PC-9 (cell line): ENCODE measurements around the gene B4GALNT1. TPM values are rescaled to one million over a fixed set of nuclear protein-coding genes. Genes with fewer than 3 reads are reported as not detected.
A peak's percentile ranks its signal among the peaks of the same experiment; 100 is the strongest.

Experiments
- BruUV-seq: library from RNA; stranded (reverse); fragments of 400-500 nt; replicated peaks from 2 replicates; lab custom pipeline; 2021; lab: Mats Ljungman, UMichigan
- CTCF ChIA-PET: fragments of 300-600 bp; sonication (Branson Sonifier 250); formaldehyde crosslinking; loops from one replicate; lab custom pipeline; 2022; ENCODE audit warnings: antibody characterized with exemption; lab: Charles Lee
- POLR2A ChIA-PET: fragments of 300-600 bp; sonication (Branson Sonifier 250); formaldehyde crosslinking; loops from one replicate; lab custom pipeline; 2022; ENCODE audit warnings: antibody characterized with exemption; ENCODE audit not compliant: unreplicated experiment; lab: Charles Lee
- DNase-seq, 2 experiments: peaks; one replicate each; pipeline versions ENCODE4 v3.0.0 to v3.0.0-alpha.2; 2015 to 2022; ENCODE audit warnings: mixed read lengths in 1 of 2
- H2AFZ ChIP-seq: fragments of 200-600 bp; sonication (generic); 2 replicates; pipeline ENCODE4 v1.8.1; 2017; ENCODE audit warnings: antibody characterized with exemption
- H3F3A ChIP-seq: fragments of 200-600 bp; sonication (generic); 2 replicates; pipeline ENCODE4 v1.8.1; 2017; ENCODE audit warnings: antibody characterized with exemption, mild to moderate bottlenecking, low read depth; ENCODE audit not compliant: insufficient read depth
- H3K27ac ChIP-seq: fragments of 200-600 bp; sonication (generic); 2 replicates; pipeline ENCODE4 v1.6.1; 2016; ENCODE audit warnings: mixed run types
- H3K27me3 ChIP-seq: fragments of 200-600 bp; sonication (generic); 2 replicates; pipeline ENCODE4 v1.6.1; 2016; ENCODE audit warnings: low read depth, mixed run types; ENCODE audit not compliant: insufficient read depth
- H3K36me3 ChIP-seq: fragments of 200-600 bp; sonication (generic); 2 replicates; pipeline ENCODE4 v1.6.1; 2016; ENCODE audit warnings: low read depth, mixed run types
- H3K4me1 ChIP-seq: fragments of 200-600 bp; sonication (generic); replicated peaks from 2 replicates; pipeline ENCODE4 v1.6.1; 2016; ENCODE audit warnings: mixed run types; ENCODE audit not compliant: insufficient read depth
- H3K4me2 ChIP-seq: fragments of 200-600 bp; sonication (generic); 2 replicates; pipeline ENCODE4 v1.6.1; 2017; ENCODE audit warnings: mixed run types
- H3K4me3 ChIP-seq: fragments of 200-600 bp; sonication (generic); 2 replicates; pipeline ENCODE4 v1.6.1; 2016; ENCODE audit warnings: mixed run types
- H3K79me2 ChIP-seq: fragments of 200-600 bp; sonication (generic); 2 replicates; pipeline ENCODE4 v1.6.1; 2017; ENCODE audit warnings: low read depth, mixed run types
- H3K9me2 ChIP-seq: fragments of 200-600 bp; sonication (generic); 2 replicates; pipeline ENCODE4 v1.8.1; 2017; ENCODE audit warnings: mild to moderate bottlenecking; ENCODE audit not compliant: insufficient read depth
- H3K9me3 ChIP-seq: fragments of 200-600 bp; sonication (generic); 2 replicates; pipeline ENCODE4 v1.8.1; 2016; ENCODE audit warnings: low read depth; ENCODE audit not compliant: insufficient read depth
- H4K20me1 ChIP-seq: fragments of 200-600 bp; sonication (generic); 2 replicates; pipeline ENCODE4 v1.8.1; 2017; ENCODE audit not compliant: insufficient read depth
- EZH2 ChIP-seq: fragments of 200-600 bp; sonication (generic); IDR thresholded peaks from 2 replicates; pipeline ENCODE4 v1.8.0; 2017; ENCODE audit warnings: antibody characterized with exemption, low read depth
- intact Hi-C: fragments of 100-400 bp; cut with micrococcal nuclease; formaldehyde crosslinking; loops from one replicate; pipeline ENCODE4 v1.10.0; 2022; ENCODE audit not compliant: unreplicated experiment
- total RNA-seq: library from RNA; stranded (reverse); gene quantifications from 2 replicates; pipeline ENCODE4 v1.2.3, GENCODE V29; 2021
- TF ChIP-seq, protein P1 (sequence below): fragments of 200-600 bp; sonication (generic); conservative IDR thresholded peaks from 2 replicates; pipeline ENCODE4 v1.6.1; 2017; ENCODE audit warnings: mixed run types, antibody characterized with exemption, mild to moderate bottlenecking, moderate library complexity

The B4GALNT1 gene
- total RNA-seq, 1 experiment from 2014 or later = 15.0 TPM

- Histone ChIP-seq H4K20me1 (no peaks in the 10 kb centered on the region), H3K36me3 (no peaks in the 10 kb centered on the region), H3K27ac (no peak overlapping the region), H3K9me3 (no peaks in the 10 kb centered on the region), H3K27me3 (peaks cover 76% of the 10 kb centered on the region), H3K4me1 (no peaks in the 10 kb centered on the region), H2AFZ (no peak overlapping the region), H3K9me2 (no peaks in the 10 kb centered on the region), H3F3A (no peaks in the 10 kb centered on the region), H3K4me2 (no peak overlapping the region), H3K79me2 (no peaks in the 10 kb centered on the region), H3K4me3 (no peak overlapping the region)
- no TSS peak for BruUV-seq
- ChIA-PET POLR2A (interaction anchor here (0.6 kb wide), 1 partner anchor 145 kb away, joined by 4 read pairs; no protein-coding TSS in a partner anchor), CTCF (interaction anchor here (0.5 kb wide), 1 partner anchor 45 kb away, joined by 4 read pairs; no protein-coding TSS in a partner anchor)
- DNase-seq = no peak
- intact Hi-C loops = no loop called here
- TF ChIP-seq, protein P1, sequence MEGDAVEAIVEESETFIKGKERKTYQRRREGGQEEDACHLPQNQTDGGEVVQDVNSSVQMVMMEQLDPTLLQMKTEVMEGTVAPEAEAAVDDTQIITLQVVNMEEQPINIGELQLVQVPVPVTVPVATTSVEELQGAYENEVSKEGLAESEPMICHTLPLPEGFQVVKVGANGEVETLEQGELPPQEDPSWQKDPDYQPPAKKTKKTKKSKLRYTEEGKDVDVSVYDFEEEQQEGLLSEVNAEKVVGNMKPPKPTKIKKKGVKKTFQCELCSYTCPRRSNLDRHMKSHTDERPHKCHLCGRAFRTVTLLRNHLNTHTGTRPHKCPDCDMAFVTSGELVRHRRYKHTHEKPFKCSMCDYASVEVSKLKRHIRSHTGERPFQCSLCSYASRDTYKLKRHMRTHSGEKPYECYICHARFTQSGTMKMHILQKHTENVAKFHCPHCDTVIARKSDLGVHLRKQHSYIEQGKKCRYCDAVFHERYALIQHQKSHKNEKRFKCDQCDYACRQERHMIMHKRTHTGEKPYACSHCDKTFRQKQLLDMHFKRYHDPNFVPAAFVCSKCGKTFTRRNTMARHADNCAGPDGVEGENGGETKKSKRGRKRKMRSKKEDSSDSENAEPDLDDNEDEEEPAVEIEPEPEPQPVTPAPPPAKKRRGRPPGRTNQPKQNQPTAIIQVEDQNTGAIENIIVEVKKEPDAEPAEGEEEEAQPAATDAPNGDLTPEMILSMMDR = no peak
- no peak for TF ChIP-seq EZH2
Observed at GRCh38 chr12:57612711-57613426, 20.1 kb downstream of the B4GALNT1 start.

DNA sequence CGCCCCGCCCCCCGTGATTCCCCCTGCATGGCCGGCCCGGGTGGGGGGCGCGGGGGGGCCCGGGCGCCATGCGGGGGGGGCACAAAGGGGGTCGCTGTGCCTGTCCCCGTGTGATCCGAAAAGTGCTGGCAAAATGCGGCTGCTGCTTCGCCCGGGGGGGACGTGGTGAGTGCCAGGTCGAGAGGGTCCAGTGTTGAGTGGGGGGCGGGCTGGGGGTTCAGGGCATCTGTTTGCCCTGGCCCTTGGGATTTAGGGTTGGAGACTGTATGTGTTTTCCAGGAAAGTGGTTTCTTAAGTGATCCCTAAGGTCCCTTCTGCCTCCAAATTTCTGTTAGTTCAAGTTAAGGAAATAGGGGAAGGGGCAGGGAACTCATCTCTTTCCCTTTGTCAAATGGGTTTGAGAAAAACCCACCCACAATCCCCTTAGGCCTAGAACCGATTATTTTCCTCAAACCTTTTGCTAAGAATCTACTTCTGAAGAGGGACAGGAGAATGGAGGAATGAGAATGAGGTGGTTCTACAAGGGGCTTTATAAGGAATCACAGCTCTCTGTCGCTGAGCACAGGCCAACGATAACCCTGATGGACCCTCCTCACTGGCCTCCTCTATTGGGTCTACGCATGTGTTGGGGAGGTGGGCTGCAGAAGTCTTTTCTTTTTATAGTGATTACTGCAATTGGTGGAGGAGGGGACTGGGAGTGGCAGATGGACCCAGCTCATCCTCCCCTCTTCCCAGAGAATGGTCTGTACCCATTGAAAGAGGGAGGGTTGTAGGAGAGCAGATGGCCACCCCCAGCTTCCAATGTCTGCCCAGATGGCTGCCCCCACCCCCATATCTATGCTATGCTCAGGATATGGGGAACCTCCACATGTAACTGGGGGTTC lies 20.9 kb downstream of the B4GALNT1 start:
- Histone ChIP-seq H2AFZ (no peak overlapping the region), H3K9me2 (no peaks in the 10 kb centered on the region), H3K79me2 (no peaks in the 10 kb centered on the region), H3F3A (no peaks in the 10 kb centered on the region), H3K27me3 (peaks cover 71% of the 10 kb centered on the region), H3K4me1 (no peaks in the 10 kb centered on the region), H3K9me3 (no peaks in the 10 kb centered on the region), H3K27ac (no peak overlapping the region), H3K4me3 (no peak overlapping the region), H4K20me1 (no peaks in the 10 kb centered on the region), H3K36me3 (no peaks in the 10 kb centered on the region), H3K4me2 (no peak overlapping the region)
- intact Hi-C loops = no loop called here
- no peak for DNase-seq
- CTCF ChIA-PET = interaction anchor here (0.5 kb wide), 2 partner anchors 44 to 1883 kb away, joined by 4 to 5 read pairs; no protein-coding TSS in a partner anchor
- no peak for TF ChIP-seq EZH2
- TF ChIP-seq, protein P1 = no peak
- BruUV-seq = TSS peak; percentile 57
- POLR2A ChIA-PET = interaction anchor here (0.6 kb wide), 1 partner anchor 26 kb away, joined by 7 read pairs; no protein-coding TSS in a partner anchor

GRCh38 chr12:57611108-57611826 lies 21.7 kb downstream of the B4GALNT1 start, which contains the start of gene ARHGEF25:
ARHGEF25 (plus strand) TSS chr12:57611435; CDS start chr12:57611895, 460 bp downstream.
- peaks cover 70% of the 10 kb centered on the region for H3K27me3 ChIP-seq
- no TSS peak for BruUV-seq
- intact Hi-C loops = no loop called here
- H3K4me2 ChIP-seq = no peak within 1 kb of the TSS
- no peaks in the 10 kb centered on the region for H3F3A ChIP-seq
- H3K4me1 ChIP-seq = no peaks in the 10 kb centered on the region
- ChIA-PET POLR2A (interaction anchor here (0.6 kb wide), 1 partner anchor 26 kb away, joined by 7 read pairs; no protein-coding TSS in a partner anchor), CTCF (no interaction called here)
- H3K27ac ChIP-seq = no peak within 1 kb of the TSS
- H4K20me1 ChIP-seq = no peaks in the 10 kb centered on the region
- no peak for TF ChIP-seq EZH2
- TF ChIP-seq, protein P1 = no peak
- H2AFZ ChIP-seq = no peak within 1 kb of the TSS
- no peaks in the 10 kb centered on the region for H3K9me2 ChIP-seq
- no peaks in the 10 kb centered on the region for H3K9me3 ChIP-seq
- H3K36me3 ChIP-seq = no peaks in the 10 kb centered on the region
- no peaks in the 10 kb centered on the region for H3K79me2 ChIP-seq
- H3K4me3 ChIP-seq = no peak within 1 kb of the TSS
- DNase-seq = peak in 1 of 2 experiments; percentile 31
